ENCODE results near the gene NRTN.

NRTN gene

DNA sequence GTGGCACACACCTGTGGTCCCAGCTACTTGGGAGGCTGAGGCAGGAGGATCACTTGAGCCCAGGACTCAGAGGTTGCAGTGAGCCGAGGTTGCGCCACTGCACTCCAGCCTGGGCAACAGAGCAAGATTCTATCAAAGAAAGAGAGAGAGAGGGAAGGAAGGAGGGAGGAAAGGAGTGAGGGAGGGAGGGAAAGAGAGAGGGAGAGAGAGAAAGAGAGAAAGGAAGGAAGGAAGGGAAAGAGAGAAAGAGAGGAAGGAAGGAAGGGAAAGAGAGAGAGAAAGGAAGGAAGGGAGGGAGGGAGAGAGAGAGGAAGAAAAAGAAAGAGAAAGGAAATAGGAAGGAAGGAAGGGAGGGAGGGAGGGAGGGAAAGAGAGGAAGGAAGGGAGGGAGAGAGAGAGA, 12.4 kb downstream of the NRTN start:
- DNase-seq: no peak

DNA sequence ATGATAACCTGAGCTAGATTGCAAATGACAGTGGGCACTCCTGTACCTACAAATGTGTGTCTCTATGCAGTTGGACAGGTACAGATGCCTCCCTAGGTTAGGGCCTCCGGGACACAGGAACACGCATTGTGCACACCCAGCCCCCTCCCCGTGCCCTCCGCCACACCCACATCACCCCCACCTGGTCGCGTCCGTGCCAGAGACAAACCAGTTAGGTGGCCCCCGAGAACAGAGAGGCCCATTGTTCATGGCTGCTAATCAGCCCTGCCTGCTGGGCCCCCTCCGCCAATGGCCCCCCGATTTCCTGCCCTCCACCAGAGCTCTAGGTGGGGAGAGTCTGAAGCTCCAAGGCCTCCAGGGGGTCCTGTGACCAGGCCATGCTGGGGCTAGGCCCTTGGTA, 13.7 kb downstream of the NRTN start:
- no peak for DNase-seq

DNA sequence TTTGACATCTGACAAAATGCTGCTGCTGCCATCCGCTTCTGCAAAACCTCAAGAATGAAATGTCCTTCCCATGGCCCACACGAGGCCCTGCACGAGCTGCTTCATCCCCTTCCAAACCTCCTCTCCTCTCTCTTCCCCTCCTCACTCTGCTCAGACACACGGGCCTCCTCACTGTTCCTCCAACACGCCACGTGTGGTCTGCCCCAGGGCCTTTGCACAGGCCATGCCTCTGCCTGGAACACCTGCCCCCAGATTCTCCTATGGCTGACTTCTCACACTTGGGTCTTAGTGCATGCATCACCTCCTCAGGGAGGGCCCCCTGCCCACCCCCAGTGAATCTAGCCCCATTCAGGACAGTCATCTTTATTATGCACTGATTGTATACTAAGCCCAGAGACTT, 15.9 kb downstream of the NRTN start:
- no peak for DNase-seq

DNA sequence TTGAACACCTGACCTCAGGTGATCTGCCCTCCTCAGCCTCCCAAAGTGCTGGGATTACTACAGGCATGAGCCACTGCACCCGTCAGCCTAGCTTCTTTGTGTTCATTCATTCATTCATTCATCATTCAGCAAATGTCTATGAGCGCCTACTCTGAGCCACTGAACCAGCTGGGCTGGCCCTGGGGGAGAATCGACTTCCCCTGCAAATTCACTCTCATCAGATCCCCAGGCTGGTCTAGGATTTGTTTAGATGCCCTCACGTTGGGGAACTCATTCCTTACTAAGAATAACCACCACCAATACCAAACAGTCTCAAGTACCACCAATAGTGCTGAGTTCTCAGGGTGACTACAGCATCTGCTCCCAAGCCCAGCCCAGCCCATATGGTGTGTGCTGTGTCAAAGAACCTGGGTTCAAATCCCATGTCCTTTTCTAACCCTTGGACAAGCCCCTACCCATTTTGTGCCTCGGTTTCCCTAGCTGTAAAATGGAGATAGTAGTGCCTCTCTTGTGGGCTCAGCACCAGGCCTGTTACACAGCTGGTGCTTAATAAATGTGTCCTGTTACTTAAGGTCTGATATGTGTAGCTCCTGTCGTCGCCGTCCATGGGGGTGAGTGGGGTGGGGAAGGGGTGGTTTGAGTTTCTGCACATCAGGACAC, 16.8 kb downstream of the NRTN start:
- no peak for DNase-seq

DNA sequence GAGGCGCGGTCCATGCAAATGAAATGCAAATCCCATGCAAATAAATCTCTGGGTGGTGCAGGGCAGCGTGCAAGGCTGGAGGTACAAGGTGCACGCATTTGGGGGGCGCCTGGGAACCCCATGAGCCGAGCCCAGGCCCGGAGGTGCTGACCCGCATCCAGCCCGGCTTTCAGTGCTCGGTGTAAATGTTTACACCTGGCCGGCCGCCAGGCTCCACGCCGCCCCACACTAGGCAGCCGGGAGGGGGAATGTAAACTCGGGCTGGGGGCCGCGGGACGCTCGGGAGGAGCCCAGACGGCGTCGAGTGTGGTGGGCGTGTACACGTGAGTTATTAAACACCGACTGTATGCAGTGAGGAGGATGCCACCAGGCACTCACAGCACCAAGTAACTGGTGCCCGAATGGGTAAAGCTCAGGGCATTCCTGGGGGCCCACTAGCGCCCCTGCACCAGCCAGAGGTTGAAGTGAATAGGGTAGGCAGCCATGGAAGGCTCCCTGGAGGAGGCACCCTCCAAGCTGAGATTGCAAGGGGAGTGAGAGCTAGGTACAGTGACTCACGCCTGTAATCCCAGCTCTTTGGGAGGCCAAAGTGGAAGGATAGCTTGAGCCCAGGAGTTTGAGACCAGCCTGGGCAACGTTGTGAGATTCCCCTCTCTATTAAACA, 17.4 kb downstream of the NRTN start:
- no peak for DNase-seq

DNA sequence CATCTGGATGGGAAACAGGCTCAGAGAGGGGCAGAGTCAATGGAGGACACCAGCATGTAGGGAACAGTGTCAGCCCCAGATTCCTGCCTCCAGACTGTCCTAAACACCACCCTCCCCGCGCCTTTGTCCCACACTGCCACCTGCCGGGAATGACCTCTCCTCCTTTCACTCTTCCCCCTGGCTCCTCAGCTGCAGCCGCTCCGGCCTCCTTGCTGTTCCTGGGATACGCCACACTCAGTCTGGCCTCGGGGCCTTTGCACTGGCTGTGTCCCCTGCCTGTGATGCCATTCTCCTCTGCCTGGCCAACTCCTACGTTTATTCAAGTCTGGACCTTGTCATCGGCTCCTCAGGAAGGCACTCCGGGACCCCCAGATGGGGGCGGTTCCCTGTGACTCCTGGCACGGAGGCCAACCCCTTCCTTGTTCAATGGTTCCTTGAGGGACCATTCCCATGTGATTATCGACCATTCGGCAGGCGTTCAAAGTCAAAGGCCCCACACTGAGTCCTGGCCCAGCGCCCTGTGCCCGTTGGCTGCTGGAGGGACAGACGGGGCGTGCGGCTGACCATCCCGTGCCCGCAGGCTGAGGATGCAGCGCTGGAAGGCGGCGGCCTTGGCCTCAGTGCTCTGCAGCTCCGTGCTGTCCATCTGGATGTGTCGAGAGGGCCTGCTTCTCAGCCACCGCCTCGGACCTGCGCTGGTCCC, 18.9 kb downstream of the NRTN start:
- DNase-seq: no peak

DNA sequence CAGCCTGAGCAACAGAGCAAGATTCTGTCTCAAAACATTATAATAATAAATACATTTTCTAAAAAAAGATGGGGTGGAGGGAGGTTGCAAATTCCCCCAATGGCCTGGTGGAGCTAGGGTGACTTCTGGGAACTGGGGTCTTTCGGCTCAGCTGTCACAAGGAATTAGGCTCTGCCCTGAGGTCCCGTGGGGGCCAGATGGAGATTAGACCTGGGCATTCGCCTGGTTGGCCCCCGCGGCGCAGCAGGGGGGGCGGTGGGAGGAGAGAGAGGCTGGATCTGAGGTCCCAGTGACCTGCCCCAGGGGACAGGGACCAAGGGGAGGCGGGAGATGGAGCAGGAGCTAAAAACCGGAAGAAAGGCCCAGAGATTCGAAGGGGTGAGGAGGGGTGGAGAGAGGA, 19.9 kb downstream of the NRTN start:
- no peak for DNase-seq

DNA sequence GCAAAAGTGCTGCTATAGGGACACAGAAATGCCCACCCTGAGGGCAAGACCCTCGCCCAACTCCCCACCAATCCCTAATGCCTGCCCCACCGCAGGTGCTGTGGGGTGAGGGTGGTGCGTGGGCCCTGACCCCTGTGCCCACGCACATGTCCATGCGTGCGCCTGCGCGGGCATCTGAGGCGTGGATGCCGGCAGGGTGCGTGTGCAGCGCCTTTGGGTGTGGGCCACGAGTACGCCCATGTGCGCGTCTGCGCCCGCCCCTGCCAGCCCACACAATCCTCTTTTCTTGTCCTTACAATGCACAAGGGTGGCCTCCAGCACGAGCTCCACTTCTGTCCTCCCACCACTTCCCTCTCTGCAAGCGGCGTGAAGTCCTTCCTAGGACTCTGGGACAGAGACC, 20.3 kb downstream of the NRTN start:
- DNase-seq: no peak

DNA sequence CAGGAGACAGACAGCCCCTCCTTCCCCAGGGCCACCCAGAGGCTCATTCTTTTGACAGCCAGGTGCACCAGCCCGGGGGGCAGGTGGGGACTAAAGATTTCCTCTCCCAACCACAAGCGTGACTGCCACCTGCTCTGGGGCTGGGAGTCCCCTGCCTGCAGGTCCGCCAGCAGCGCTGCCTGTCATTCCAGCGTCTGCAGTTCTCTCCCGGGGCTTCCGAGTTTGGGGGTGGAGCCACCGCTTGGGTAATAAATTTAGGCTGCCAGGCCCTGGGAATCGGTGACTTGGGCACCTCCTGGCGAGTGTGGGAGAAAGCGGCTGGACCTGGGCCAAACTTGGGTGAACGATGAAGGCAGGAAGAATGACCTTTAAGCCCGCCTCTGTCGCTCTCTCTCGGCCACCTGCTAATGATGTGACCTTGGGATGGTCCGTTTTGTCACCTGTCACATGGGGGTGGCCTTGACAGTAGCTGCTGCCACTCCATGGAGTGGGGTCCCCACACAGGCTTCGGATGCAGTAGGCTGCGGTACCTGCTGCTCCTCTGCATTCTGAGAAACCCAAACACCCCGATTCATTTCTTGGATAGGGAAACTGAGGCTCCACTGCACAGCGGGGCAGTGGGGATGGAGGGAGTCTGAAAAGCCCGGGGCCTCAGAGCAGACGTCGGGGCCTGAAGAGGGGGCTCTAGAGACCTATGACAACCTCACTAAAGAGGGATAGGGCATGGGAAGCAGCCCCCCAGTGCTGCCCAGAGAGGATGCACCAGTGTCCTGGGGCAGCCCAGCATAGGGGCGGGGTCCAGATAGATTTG, 21.9 kb downstream of the NRTN start:
- DNase-seq: peak; percentile 30

DNA sequence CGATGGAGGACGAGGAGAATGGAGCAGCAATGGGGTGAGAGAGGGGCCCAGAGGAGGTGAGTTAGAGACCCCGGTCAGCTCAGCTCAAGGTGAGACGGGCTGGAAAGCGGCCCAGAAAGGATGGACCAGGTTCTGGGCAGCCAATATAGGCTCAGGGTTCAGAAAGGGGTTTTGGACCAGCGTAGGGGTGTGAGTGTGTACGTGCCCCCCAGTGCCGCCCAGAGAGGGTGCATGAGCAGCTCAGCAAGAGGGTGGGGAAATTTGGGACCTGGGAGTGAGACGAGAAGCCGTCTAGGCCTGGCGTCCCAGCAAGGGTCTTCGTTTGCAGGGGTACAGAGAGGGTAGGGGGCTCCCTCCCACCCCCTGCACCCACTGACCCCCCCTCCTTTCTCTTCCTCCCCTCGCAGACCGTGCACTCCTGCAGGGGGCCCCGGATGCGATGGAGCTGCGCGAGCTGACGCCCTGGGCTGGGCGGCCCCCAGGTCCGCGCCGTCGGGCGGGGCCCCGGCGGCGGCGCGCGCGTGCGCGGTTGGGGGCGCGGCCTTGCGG, 22.5 kb downstream of the NRTN start:
- no peak for DNase-seq

DNA sequence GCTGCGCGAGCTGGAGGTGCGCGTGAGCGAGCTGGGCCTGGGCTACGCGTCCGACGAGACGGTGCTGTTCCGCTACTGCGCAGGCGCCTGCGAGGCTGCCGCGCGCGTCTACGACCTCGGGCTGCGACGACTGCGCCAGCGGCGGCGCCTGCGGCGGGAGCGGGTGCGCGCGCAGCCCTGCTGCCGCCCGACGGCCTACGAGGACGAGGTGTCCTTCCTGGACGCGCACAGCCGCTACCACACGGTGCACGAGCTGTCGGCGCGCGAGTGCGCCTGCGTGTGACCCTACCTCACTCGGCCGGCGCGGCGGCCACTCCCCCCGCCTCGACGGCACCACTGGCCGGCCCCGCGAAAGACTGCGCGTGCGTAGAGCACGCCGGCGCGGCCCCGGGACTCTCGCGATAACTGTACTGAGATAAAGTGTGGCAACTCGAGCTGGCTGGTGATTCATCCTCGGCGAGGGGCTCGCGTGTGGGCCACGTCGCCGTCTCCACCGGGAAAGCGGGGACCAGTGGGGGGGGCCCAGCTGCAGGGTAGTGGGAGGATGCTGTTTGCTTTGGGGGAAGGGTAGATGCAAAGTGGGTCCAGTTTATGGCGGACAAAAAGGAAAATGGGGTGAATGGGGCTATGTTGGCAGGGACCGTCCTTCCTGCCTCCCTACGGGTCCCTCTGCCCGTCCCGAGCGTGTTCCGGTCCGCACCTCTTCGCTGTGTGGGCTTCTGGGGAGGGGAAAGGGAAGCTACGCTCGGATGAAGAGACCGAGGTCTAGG, 23.2 kb downstream of the NRTN start:
- DNase-seq: peak; percentile 94

DNA sequence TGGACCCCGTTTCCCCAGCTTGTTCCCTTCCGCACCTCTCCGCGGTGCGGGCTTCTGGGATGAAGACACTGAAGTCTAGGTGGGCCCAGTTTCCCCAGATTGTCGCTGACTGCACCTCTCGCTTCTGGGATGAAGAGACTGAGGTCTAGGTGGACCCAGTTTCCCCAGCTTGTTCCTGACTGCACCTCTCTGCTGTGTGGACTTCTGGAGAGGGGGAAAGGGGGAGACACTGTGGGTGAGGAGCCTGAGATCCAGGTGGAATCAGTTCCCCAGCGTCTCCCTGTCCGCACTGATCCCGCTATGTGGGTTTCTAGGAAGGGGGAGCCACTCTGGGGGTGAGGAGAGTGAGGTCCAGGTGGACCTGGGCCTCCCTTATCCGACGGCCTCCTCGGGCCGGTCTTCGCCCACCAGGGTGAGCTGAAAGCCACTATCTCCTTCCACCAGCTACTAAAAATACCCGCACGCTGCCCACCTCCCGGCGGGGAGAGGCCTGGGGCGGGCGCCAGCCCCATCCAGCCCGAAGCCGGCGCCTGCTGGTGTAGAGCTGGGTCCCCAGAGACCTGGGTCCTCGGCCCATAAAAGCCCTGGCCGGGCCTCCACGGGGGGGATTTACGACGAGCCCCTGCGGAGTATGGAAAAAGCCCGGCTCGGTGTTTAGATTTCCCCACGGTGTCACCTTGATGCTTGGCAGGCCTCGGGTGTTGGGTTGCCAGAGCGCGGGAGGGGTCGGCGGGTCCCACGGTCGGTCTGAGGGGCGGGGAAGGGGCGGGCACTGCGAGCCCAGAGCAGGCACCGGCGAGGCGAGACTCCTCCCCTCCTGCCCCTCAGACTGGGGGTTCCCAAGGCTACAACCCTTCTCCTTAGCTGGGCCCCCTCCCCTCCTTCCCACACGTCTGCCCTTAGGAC, 24.0 kb downstream of the NRTN start:
- DNase-seq: peak; percentile 12

DNA sequence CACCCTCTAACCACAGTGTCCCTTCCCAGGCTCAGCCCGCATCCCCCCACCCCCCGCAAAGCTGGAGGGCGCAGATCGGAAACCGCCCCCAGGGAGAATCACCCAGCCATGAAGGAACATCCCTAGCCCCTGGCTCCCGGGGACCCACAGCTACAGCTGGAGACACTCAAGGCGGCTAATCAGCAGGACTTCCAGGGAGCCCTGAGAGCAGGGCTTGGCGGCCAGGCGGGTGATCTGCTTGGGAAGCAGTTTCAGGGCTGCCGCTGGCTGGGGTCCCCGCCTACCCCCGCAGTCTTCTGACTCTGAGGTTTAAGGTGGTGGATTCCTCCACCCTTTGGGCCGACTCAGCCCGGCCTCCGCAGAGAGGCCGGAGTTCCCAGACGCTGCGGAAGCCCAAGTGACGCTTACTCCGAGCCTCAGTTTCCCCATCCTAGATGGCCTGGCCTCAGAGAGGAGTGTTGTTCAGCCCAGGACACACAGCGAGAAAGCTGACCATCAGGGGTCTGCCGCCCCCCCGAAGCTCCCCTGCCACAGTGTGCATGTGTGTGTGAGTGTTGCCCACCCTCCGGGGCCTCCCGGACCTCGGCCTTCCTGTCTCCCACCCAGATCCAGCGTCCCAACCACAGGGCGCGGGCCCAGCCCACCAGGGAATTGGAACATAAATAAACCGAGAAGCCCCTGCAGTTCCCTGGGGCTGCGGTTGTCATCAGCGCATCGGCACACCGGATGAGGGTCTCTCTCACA, 24.9 kb downstream of the NRTN start:
- no peak for DNase-seq

DNA sequence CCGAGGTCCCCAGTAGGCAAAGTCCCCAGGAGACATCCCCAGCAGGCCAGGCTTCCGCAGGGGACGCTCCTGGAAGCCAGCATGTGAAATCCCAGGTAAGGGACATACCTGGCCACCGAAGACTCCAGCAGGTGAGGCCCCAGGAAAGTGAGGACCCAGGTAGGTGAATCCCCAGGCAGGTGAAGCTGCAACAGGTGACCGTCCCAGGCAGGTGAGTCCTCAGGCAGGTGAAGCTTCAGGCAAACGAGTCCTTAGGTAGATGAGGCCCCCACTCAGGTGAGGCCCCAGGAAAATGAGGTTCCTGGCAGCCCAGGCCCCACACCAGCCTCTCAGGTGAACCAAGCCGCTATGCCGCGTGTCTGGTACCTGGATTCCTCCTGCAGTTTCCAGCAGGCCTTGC, 26.3 kb downstream of the NRTN start:
- DNase-seq: no peak

DNA sequence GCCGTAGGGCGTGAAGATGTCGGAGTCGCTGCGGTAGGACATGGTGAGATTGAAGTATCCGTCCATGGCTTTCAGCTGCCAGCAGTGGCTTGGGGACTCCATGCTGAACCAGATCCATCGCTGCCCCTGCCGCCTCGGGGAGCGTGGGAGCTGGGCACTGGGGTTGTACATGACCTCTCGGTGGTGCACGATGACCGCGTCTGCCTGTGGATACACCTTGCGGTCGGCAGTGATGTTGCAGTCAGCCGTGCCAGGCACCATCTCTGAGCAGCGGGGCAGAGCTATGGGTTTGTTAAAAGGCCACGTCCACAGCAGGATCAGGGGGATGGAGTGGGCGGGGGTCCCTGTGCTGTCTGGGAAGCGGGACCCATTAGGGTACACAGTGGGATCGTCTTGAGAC, 27.2 kb downstream of the NRTN start:
- no peak for DNase-seq

DNA sequence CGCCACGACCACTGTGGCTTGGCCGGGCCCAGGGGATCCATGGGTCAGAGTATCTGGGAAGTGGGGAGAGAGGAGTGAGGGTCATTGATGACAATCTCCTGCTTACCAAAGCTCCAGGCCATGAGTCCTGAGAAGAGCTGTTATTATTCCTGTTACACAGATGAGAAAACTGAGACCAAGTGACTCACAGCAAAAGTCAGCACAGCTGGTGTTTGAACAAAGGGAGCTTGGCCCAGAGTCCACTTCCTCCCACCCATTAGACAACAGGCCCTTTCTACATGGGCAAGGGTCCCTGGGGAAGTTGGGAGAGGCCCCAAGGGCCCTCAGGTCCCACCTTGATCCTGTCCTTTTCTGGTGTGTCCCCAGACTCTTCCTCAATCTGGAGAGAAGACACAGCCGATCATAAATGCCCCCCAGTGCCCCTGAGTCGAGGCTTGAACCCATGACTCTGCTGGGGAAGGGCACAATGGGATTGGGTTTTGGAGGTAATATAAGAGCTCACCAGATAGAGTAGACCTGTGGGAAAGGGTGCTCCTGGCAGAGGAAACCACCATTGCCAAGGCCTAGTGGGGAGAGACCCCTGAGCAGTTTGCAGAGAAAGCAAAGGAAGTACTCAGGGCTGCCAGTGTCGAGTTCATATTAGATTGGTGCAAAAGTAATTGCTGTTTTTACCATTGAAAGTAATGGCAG, 27.8 kb downstream of the NRTN start:
- no peak for DNase-seq

DNA sequence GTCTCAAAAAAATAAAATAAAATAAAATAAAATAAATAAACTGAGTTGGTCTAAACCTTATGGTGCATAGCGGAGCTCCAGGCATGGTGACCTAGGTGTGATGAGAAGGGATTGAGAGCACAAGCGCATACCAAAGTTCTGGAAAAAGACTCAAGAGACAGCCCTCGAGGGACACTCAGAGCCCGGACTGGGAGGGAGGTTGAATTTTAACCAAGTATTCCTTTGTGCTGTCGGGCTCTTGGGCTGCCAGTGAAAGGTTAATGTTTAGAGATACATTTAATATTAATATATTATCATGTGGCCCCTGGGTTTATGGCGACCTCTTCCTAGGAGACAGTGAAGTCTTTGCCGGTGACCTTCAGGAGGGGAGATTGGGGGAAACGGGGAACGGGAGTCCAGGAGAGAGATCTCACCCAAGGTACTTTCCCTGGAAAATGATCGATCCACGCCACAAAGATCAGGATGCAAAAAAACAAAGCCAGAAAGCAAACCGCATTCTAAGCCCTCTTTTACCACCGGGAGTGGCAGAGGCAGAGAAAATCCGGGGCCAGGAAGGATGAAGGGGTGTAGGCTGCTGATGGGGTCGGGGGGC, 33.0 kb downstream of the NRTN start:
- no peak for DNase-seq

DNA sequence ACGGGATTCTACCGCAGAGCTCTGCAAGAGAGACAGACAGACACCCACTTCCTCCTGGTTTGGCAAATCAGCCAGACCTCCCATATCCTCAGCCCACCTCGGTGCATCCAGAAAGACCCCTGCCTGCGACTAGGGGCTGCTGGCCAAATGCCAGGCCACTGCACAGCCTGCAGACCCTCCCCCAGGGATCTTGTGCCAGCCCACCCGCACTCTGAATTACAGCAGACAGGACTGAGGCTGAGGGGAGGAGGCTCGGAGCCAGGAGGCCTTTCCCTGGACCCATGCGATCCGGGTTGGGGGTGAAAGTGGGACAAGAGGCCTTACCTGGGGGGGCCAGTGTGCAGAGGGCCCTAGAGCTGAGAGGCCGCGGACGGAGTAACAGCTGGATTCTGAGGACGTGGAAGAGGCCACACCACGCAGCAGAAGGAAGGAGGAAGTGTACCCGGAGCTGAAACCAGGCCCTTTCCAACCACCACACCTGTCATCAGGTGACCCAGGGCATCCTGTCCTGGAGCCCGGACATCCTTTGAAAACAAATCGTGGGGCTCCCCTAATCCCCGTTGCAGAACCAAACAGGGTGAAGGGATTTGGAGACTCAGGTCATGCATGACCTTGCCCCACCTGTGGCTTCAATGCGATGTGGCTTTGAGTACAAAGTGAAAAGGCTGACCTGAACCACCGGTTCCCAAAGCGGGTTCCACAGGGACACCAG, 33.6 kb downstream of the NRTN start:
- DNase-seq: no peak

Data from CD4-positive, alpha-beta T cell treated with Interleukin-21 for 1 hour (primary cell).